ENCODE results near the gene MAPK1. TPM values are rescaled to one million over a fixed set of nuclear protein-coding genes. Genes with fewer than 3 reads are reported as not detected.
"Not testable (repeated sequence)": the region's sequence is repeated elsewhere in the genome, so short reads cannot be mapped to it uniquely, and the experiment has no call there.

The MAPK1 gene
- total RNA-seq, 1 experiment from 2014 or later, result 42.7 TPM

DNA sequence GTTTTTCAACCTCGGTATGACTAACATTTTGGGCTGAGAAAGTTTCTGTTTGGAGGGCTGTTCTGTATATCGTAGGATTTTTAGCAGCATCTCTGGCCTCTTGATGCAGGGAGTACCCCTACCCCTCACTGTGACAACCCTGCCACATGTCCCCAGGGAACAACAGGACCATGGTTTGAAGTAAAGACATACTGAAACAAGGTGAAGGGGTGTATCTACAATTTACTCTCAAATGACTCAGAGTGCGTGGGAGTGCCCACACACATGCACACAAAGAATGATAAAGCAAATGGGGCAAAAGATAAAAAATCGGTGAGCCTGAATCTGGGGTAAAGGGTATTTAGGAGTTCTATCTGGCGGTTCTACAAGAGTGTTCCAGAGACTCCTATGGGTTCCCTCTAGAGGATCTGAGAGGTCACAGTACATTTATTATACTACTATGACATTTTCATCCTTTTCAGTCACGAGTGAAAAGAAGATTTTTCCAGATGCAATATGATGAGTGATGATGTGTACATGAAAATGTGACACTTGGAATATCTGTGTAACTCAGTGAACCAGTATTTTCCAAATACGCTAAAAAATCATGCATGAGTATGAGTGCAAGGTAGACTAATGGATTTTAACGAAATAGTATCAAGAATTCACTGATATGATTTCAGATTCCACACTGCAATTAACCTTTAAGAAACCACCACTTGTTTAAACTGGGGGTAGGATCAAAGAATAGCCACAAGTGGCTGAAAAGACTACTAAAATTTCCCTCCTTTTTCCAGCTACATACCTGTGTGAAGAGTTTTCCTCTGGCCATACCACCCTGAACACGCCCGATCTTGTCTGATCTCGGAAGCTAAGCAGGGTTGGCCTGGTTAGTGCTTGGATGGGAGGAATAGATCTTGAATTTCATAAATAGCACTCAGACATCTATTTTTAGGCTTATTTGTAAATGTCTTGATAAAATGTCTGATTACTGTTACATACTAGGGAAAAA is 75.5 kb downstream of the MAPK1 start:
- peak; percentile 23 for DNase-seq (ENCODE audit: low read depth)

DNA sequence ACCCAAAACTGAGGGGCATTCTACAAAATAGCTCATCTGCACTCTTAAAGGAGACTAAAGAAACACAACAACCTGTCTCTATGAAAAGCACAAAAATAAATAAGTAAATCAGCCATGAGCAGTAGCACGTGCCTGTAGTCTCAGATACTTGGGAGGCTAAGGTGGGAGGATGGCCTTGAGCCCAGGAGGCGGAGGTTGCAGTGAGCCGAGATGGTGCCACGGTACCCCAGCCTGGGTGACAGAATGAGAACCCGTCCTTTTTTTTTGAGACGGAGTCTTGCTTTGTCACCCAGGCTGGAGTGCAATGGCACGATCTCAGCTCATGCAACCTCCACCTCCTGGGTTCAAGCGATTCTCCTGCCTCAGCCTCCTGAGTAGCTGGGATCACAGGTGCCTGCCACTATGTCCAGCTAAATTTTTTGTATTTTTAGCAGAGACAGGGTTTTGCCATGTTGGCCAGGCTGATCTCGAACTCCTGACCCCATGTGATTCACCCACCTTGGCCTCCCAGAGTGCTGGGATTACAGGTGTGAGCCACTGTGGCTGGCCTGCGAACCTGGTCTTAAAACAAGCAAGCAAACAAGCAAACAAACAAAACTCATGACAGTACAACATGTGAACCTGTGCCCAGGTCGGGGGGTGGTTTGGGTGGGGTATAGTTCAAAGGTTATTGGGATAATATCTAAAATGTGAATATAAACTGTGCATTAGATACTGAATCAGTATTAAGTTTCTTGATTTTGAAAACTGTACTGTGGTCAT is 76.4 kb downstream of the MAPK1 start:
- not testable (repeated sequence) for DNase-seq (ENCODE audit: low read depth)

DNA sequence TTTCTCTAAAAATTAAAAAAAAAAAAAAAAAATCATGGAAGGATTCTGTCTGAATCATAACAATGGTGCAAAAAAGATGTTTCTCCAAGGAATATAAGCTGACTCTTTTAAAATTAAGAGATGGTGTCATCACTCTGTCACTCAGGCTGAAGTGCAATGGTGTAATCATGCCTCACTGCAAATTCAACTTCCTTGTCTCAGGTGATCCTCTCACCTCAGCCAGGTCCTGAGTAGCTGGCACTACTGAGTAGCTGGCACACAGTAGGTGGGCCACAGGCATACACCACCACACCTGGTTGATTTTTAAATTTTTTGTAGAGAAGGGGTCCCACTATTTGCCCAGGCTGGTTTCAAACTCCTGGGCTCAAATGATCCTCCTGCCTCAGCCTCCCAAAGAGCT is 77.1 kb downstream of the MAPK1 start:
- no peak for DNase-seq (ENCODE audit: low read depth)

DNA sequence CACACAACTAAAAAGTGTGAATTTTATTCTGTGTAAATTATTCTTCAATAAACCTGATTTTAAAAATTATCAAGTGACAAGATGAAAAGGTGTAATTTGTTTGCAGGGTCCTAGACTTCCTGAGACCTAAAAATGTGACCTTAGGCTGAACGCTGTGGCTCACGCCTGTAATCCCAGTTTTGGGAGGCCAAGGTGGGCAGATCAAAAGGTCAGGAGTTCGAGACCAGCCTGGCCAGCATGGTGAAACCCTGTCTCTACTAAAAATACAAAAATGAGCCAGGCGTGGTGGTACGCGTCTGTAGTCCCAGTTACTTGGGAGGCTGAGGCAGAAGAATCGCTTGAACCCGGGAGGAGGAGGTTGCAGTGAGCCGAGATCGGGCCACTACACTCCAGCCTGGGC is 79.9 kb downstream of the MAPK1 start:
- not testable (repeated sequence) for DNase-seq (ENCODE audit: low read depth)

DNA sequence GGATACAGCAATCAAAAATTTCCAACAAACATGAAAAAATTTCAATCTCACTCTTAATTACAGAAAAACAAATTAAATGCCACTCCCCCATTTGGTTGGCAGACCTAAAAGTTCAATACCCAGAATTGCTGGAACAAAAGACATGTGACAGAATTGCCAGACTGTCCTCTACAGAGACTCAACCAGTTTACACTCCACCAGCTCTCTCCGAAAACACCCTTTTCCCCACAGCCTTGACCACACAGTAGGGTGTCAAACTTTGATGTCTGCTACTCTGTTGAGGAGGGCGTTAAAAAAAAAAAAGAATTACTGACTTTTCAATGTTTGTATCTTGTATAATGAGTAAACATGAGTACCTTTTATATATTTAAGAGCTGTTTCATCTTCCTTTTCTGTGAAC is 87.2 kb downstream of the MAPK1 start:
- no peak for DNase-seq (ENCODE audit: low read depth)

DNA sequence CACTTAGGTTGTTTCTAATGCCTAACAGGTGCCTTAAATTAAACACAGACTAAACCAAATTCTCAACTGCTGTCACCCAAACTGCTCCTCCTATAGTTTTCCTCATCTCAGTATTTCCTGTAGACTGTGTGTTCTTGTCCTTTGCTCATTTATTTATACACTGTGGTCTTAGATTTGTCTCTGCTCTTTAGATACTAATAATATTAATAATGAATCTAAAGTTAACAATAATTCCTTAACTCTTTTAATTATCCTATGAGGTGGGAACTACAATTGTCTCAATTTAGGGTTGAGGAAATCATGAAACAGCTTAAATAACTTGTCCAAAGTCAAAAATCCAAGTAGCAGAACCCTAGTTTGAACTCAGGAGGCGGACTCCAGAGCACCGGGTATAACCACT is 88.0 kb downstream of the MAPK1 start:
- DNase-seq (ENCODE audit: low read depth), result peak; percentile 5

DNA sequence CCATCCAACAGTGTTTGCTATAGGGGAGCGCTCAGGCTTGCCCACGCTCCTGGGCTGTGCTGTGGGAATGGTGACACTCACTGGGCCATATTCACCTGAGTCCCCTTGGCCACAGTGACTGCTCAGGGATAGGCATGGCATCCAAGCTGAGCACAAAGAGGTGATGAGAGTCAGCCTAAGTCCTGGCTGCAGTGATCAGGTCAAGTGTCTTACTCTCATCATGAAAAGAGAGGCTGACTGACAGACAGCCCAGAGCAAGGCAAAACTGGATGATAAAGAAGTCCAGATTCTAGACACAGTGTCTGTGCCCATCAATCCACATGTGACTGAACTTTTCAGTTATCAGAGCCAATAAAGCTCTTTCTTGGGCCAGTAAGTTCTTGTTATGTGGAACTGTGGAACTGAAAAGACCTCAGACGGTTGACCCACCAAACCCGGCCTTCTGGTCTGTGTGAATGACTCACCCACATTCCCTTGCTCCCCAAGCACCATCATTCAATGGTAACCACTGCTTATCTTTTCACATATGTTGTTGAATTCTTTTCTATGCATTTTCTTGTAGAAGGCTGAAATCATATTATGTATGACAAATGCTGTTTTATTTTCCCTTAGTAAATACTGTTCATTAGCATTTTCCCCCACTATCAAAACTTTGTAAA is 88.6 kb downstream of the MAPK1 start:
- DNase-seq (ENCODE audit: low read depth), result peak; percentile 76

DNA sequence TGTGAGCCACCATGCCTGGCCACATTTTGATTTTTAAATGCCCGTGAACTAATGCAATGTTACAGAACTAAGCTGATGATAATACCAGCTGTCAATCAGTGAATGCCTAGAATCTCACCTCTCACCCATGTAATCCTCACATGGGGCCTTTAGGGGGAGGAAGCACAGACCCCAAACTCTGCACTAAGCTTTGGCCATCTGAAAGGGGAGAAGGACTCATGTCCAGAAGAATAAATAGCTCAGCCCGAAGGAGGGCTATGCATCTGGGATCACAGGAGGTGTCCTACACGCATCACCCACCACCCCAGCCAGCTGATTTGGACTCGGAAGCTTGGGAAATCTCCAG is 95.8 kb downstream of the MAPK1 start:
- no peak for DNase-seq (ENCODE audit: low read depth)

DNA sequence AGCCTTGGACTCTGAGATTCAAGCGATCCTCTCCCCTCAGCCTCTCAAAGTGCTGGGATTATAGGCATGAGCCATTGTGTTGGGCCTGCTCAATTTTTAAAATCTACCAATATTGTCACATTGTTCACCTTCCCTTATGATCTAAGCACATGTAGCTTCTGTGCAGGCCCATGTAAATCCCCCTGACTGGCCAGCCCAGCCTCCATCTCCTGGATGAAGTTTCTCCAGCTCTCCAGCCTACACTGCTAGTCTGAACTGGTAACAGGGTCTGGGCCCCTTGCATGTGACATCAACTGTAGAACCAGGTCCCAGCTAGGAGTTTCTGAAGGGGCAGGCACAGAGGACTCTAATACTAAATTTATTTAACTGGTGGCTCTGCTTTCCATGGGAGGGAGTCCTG is 99.0 kb downstream of the MAPK1 start:
- no peak for DNase-seq (ENCODE audit: low read depth)

DNA sequence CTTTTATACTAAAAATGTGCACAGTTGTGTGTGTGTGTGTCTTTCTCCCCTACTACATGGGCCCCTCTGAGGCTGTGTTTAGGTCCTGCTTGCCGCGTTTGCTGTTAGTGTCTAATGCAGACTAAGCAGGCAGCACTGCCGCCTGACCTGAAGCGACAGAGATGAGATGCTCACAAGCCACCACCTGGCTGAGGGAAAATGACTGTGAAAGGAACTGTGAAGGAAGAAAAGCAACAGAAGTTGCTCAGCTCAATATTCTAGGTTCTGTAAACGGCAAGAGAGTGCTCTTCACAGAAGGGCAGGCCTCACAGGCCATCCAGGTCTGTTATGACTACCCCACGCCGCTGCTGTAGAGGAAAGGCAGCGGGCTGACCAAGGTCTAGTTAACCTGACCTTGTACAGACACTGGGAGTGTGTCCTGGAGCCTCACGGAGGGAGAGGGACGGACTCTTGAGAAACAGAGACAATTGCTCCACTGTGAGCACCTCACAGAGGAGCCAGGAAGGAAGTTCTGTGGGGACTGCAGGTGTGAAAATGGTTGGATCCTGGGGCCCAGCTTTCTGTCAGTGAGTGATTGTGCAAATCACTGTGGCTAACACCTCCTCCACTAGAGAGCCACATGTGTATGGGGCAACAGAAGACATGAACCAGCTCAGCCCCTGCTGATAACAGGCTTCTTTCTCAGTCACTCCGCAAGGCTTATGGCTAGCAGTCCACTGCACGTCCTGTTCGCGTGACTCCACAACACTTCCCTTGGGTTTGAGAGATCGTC is 100.6 kb downstream of the MAPK1 start:
- DNase-seq (ENCODE audit: low read depth), result no peak

DNA sequence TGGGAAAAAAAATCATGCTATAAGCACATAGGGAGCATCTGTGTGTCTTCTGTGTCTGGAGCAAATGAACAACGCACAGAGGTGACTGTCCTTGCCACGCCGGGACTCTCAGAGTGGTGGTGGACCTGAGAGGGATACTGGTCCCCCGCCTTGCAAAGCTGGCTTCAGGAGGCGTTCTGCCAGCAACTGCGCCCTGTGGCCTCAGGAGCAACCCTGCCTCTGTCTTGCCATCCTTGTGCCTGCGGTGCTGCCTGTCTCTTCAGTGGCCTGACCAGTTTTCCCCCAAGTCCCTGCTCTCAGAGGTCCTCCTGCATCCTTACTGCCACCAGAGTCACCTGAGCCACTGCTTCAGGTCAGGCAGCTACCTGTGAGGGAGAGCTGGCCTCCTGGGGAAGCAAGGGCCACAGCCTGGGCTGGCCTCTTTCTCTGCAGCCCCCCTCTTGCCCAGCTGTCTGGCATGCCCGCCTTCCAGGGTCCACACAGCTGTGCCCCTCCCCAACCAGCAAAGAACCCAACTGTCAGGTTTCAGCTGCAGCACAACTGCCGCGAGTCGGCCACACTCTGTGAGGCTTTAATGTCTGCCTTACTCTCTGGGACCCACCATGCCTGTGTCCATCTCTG is 101.4 kb downstream of the MAPK1 start:
- DNase-seq (ENCODE audit: low read depth), result no peak

DNA sequence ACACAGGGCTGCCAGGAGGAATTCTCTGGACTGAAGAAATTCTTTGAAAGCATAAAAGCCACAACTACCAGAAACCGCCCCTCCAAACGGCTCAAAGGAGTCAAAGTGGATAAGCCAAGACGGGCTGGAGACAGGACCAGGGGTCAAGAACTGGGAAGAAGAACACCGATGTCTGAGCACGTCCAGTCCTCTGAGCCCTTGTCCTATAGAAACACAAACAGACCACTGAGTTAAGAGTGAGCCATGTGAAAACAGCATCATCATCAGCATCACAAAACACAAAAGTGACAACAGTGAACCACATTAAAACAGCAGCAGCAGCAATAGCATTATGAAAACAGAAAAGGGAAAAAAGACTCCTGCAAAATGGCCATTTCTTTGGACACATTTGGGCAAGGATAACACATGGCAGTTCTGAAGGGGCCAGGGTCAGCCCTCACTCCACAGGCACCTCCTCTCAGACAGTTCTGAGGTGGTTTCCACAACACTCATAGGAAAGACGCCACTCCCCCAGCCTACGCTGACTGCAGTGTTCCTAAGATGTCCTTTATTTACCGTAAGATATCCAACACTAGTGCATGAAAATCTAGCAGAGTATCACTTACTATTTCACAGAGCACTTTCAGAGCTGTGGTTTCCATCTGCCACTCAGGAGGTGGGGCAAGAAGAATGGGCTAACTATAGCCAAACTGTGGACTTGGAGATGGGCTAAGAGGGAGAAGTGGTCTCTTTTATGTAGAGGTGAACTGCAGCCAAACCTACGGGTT is 103.2 kb downstream of the MAPK1 start:
- DNase-seq (ENCODE audit: low read depth), result no peak

DNA sequence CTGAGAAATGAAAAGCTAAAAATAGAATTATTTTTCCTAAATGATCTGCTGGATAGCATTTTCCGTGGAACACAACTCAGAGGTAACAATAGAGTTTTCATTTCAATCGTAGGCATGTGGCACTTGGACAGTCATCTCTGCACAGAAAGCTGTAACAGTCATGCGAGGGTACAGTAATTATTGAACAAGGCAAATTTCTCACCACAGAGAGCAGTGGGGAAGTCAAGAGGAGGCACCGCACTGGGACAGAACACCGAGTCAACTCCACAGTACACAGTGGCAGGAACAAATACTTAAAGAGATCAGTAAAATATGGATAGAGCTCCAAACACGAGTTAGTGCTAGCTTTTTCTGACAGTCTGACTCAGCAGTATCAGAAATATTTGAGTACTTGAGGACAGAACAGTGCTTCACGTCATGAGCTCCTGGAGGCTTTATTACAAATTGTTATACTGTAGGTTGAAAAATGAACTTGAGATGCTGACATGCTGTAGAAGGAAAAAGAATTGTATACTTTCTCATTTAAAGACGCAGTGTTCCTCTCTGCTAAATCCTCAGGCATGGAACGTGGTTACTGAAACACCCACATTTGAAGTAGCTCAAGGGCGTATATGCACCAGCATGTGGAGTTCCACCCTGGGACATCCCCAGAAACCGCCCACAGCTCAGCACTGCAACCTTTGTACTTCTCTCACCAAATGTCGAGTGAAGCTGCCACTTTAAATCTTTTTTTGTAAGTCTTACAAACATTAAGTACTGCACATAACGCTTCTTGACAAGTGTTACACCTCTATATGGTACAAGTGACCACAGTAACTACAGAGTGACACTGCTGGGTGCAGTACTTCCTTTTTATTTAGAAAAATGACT is 104.5 kb downstream of the MAPK1 start:
- no peak for DNase-seq (ENCODE audit: low read depth)

DNA sequence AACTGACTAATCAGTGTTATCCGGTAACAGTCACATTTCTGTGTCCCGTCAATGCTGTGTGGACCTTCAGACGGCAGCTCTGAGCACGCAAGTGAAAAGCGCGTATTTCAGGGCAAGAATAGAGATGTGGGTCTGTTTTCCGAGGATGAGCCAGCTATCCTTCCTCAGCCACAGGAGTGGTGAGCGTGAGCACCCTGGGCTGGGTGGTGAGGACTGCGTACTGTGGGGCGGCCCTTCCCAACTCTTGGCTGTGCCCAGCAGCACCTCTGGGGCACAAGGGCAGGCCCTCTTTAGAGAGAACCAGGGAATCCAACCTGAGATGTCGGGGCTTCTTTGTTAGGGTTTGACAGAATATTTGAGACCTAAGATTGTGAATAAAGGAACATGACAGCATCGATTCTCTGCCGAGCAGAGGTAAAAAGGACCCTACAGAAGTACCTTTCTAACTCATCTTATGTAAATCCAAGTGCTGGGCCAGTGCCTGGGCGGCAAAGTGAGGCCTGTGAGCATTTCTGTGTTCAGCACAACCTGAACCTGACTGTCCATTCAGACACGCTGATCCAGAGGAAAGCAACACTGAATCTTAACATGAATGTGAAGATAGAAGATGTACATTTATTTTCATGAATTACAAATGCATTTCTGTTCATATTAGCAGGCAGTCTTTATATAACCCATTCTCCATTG is 105.3 kb downstream of the MAPK1 start:
- DNase-seq (ENCODE audit: low read depth), result no peak

DNA sequence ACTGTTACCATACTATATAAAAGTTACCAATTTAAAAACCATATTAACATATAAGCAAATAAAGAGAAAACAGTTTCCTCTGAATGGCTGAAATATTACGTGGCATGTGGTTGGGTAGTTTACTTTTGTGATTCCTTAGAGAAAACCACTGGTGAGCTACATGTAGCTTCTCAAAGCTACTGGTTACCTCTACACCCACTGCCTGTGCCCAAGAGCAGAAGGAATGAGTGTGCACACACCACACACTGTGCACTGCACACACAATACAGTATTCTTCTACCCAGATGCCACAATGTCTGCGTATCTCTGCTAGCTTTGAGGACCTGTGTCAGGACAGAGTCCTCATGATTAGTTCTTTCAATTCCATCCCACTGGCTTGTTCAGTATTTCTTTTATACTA is 106.4 kb downstream of the MAPK1 start:
- no peak for DNase-seq (ENCODE audit: low read depth)

DNA sequence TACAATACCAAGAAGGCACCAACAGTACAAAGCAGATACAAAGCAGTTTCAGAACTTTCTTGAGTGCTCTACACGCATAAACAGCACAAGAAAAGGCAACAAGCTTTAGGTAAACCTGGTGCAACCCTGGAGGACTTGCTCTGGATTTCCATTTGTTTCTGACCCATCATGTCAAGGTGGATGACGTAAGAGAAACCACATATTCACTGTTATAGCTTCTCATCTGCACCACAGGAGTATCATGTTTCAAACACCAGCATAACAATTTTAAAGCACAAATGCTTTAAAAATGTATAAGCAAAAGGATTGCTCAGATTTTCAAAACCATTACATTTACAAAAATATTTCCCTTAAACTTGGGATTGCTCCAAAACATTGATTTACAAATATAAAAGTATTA is 106.8 kb downstream of the MAPK1 start:
- DNase-seq (ENCODE audit: low read depth), result peak; percentile 53

DNA sequence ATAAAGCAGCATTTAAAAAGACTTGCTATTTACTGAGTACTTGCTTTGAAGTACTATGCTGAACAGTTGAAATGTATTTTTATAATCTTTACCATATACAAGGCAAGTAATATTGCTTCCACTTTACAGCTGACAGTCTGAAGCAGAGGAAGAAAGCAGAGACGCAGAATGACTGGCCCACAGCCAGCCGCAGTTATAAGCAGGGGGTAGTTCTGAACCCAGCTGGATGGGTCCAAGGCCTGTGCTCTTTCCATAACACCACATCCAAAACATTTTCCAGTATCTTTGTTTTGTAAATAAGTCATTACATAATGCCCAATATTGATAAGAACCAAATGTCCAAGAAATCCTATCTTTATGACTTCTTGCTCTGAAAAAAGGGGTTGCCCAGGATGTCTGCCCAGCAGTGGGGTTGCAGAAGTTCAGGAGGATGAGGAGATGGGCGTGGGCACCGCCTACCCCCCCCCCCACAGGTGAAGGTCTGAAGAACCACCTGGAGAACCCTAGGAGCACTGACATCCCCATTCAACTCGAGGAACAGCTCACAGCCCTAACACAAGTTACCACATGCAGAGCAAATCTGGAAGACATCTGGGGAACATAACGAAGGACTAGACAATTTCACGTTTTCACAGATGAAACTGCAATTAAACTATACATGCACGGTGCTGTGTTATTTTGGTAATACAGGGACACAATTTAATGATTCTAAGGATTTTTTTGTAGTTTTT is 107.6 kb downstream of the MAPK1 start:
- no peak for DNase-seq (ENCODE audit: low read depth)

DNA sequence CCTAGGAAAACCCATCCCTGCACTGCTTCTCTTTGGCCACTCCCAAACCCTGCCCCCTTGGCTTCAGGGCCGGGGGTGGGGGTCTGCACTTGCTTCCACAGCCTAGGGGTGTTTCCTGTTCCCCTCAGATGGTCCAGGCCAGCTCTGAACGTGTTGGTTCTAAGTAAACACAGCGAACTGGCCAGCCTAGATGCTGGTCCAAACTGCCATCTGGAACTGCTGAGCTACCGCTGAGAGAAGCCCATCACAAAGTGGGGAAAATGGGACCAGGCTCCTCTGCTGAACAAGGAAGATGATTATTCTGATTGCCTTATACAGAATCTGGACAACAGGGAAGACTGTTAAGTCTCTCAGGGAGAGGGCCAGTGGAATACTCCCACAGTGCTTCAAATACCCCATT is 108.4 kb downstream of the MAPK1 start:
- DNase-seq (ENCODE audit: low read depth), result no peak

Data from RPMI7951 (cell line).